ENCODE results near the gene NAA15.

Gene NAA15

DNA sequence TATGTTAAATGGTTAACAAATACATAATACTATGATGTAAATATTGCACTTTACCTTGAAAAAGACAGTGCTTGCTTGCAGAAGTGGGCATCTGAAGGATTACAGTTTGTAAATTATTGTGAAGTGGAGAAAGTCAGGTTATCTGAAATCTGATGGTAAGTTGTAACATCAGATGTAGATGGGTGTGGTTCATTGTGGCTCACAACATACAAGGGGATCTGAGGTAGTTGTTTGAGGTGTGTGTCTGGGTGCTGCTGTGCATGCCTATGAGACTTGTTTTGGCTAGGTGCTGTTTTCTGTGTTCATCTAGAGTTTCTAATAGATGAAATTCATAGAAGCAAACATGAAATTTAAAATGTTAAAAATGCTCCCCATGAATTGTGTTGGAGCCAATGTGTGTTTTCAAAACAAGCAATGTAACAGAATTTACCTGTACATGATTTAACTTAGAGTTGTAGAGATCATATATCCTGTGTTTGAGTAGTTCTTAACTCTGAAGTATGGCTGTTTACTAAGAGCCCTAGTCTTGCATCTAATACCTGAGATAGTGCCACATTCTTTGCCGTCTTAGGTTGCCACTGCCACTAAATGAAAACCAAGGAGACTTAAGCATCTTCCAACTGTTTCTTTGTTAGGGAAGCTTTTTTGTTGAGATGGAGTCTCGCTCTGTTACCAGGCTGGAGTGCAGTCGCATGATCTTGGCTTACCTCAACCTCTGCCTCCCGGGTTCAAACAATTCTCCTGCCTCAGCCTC is 12.9 kb downstream of the NAA15 start:
- H3K9me2 ChIP-seq (replicated peaks; ENCODE audit: control insufficient read depth, low read length): no peaks in the 10 kb centered on the region
- H3K4me3 ChIP-seq (ENCODE audit: low read length): no peak overlapping the region
- H3K9me3 ChIP-seq (ENCODE audit: control insufficient read depth, insufficient read depth, low read length): peaks cover 4% of the 10 kb centered on the region; the same call in 1 of the 2 replicates
- H3K27me3 ChIP-seq (ENCODE audit: control insufficient read depth, low read length): no peaks in the 10 kb centered on the region
- no peak overlapping the region for H3K27ac ChIP-seq (ENCODE audit: low read depth, low read length)
- H3K36me3 ChIP-seq (ENCODE audit: control insufficient read depth, low read length): peaks cover 62% of the 10 kb centered on the region
- no peak for TF ChIP-seq EZH2phosphoT487 (IDR thresholded peaks at IDR 0.05; ENCODE audit: borderline replicate concordance, low read length)
- TF ChIP-seq, protein P1, sequence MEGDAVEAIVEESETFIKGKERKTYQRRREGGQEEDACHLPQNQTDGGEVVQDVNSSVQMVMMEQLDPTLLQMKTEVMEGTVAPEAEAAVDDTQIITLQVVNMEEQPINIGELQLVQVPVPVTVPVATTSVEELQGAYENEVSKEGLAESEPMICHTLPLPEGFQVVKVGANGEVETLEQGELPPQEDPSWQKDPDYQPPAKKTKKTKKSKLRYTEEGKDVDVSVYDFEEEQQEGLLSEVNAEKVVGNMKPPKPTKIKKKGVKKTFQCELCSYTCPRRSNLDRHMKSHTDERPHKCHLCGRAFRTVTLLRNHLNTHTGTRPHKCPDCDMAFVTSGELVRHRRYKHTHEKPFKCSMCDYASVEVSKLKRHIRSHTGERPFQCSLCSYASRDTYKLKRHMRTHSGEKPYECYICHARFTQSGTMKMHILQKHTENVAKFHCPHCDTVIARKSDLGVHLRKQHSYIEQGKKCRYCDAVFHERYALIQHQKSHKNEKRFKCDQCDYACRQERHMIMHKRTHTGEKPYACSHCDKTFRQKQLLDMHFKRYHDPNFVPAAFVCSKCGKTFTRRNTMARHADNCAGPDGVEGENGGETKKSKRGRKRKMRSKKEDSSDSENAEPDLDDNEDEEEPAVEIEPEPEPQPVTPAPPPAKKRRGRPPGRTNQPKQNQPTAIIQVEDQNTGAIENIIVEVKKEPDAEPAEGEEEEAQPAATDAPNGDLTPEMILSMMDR (IDR thresholded peaks at IDR 0.05; ENCODE audit: low read depth, low read length, poor library complexity, severe bottlenecking): no peak
- peaks cover 100% of the 10 kb centered on the region for H3K79me2 ChIP-seq (ENCODE audit: control insufficient read depth, low read length)
- H3K4me1 ChIP-seq (ENCODE audit: control insufficient read depth, low read length): peaks cover 67% of the 10 kb centered on the region
- H4K20me1 ChIP-seq (ENCODE audit: control insufficient read depth, insufficient read depth, low read depth, low read length): peaks cover 8% of the 10 kb centered on the region; the same call in 1 of the 2 replicates
- peaks cover 31% of the 10 kb centered on the region for H3F3A ChIP-seq (ENCODE audit: control insufficient read depth, insufficient read depth)
- H3K4me2 ChIP-seq (ENCODE audit: low read length): no peak overlapping the region

DNA sequence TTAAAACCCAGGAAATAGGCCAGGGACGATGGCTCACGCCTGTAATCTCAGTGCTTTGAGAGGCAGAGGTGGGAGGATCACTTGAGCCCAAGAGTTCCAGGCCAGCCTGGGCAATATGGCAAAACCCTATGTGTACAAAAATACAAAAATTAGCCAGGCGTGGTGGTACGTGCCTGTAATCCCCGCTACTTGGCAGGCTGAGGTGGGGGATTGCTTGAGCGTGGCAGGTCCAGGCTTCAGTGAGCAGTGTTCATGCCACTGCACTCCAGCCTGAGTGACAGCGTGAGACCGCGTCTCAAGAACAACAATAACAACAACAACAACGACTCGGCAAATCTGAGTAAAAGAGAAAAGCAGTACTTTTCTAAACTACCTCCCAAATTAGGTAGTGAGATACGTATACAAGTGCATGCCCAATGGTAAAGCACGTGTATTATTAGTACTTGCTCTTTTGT is 13.9 kb downstream of the NAA15 start:
- H3K4me3 ChIP-seq (ENCODE audit: low read length): no peak overlapping the region
- no peak overlapping the region for H3K4me2 ChIP-seq (ENCODE audit: low read length)
- peaks cover 4% of the 10 kb centered on the region; the same call in 1 of the 2 replicates for H3K9me3 ChIP-seq (ENCODE audit: control insufficient read depth, insufficient read depth, low read length)
- H3F3A ChIP-seq (ENCODE audit: control insufficient read depth, insufficient read depth): peaks cover 26% of the 10 kb centered on the region
- H3K4me1 ChIP-seq (ENCODE audit: control insufficient read depth, low read length): peaks cover 60% of the 10 kb centered on the region
- H3K36me3 ChIP-seq (ENCODE audit: control insufficient read depth, low read length): peaks cover 59% of the 10 kb centered on the region
- no peaks in the 10 kb centered on the region for H3K9me2 ChIP-seq (replicated peaks; ENCODE audit: control insufficient read depth, low read length)
- no peak overlapping the region for H3K27ac ChIP-seq (ENCODE audit: low read depth, low read length)
- no peaks in the 10 kb centered on the region for H3K27me3 ChIP-seq (ENCODE audit: control insufficient read depth, low read length)
- TF ChIP-seq EZH2phosphoT487 (IDR thresholded peaks at IDR 0.05; ENCODE audit: borderline replicate concordance, low read length): no peak
- TF ChIP-seq, protein P1 (IDR thresholded peaks at IDR 0.05; ENCODE audit: low read depth, low read length, poor library complexity, severe bottlenecking): no peak
- peaks cover 8% of the 10 kb centered on the region; the same call in 1 of the 2 replicates for H4K20me1 ChIP-seq (ENCODE audit: control insufficient read depth, insufficient read depth, low read depth, low read length)
- H3K79me2 ChIP-seq (ENCODE audit: control insufficient read depth, low read length): peaks cover 100% of the 10 kb centered on the region

DNA sequence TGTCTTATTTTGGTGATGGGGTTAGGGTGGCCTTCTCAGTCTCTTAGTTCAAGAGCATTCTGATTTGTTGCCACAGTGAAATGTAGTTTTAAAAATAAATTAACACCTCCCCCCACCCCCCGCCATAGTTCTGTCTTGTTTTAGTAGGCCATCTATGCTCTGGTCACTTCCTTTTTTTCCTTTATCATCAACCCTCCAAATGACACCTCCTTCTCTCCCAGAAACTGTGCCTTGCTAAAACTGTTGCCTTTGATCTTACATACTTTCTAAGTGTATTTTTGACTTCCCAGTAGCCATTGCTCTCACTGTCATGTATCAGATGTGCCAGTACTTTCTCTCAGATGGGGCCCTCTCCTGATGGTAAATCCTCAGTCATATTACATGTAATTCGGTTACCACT is 15.4 kb downstream of the NAA15 start:
- H3F3A ChIP-seq (ENCODE audit: control insufficient read depth, insufficient read depth): peaks cover 18% of the 10 kb centered on the region
- no peaks in the 10 kb centered on the region for H3K9me2 ChIP-seq (replicated peaks; ENCODE audit: control insufficient read depth, low read length)
- H3K36me3 ChIP-seq (ENCODE audit: control insufficient read depth, low read length): peaks cover 56% of the 10 kb centered on the region
- H3K27me3 ChIP-seq (ENCODE audit: control insufficient read depth, low read length): no peaks in the 10 kb centered on the region
- TF ChIP-seq, protein P1 (IDR thresholded peaks at IDR 0.05; ENCODE audit: low read depth, low read length, poor library complexity, severe bottlenecking): no peak
- no peak for TF ChIP-seq EZH2phosphoT487 (IDR thresholded peaks at IDR 0.05; ENCODE audit: borderline replicate concordance, low read length)
- H3K4me1 ChIP-seq (ENCODE audit: control insufficient read depth, low read length): peaks cover 49% of the 10 kb centered on the region
- no peak overlapping the region for H3K4me2 ChIP-seq (ENCODE audit: low read length)
- no peak overlapping the region for H3K4me3 ChIP-seq (ENCODE audit: low read length)
- no peak overlapping the region for H3K27ac ChIP-seq (ENCODE audit: low read depth, low read length)
- peaks cover 4% of the 10 kb centered on the region; the same call in 1 of the 2 replicates for H3K9me3 ChIP-seq (ENCODE audit: control insufficient read depth, insufficient read depth, low read length)
- peaks cover 8% of the 10 kb centered on the region; the same call in 1 of the 2 replicates for H4K20me1 ChIP-seq (ENCODE audit: control insufficient read depth, insufficient read depth, low read depth, low read length)
- H3K79me2 ChIP-seq (ENCODE audit: control insufficient read depth, low read length): peaks cover 100% of the 10 kb centered on the region
